Transverse colon (tissue), 1 donor: ENCODE results near the gene AP4E1.

Source experiments
- EP300 ChIP-seq: sonication (generic); formaldehyde crosslinking; IDR thresholded peaks from one replicate; pipeline ENCODE4 v1.6.1; 2017; ENCODE audit warnings: antibody characterized with exemption, low read depth
- POLR2A ChIP-seq: fragments of 450-650 bp; IDR thresholded peaks from one replicate; pipeline ENCODE4 v1.6.1; 2016; ENCODE audit warnings: antibody characterized with exemption, mild to moderate bottlenecking, moderate library complexity

DNA sequence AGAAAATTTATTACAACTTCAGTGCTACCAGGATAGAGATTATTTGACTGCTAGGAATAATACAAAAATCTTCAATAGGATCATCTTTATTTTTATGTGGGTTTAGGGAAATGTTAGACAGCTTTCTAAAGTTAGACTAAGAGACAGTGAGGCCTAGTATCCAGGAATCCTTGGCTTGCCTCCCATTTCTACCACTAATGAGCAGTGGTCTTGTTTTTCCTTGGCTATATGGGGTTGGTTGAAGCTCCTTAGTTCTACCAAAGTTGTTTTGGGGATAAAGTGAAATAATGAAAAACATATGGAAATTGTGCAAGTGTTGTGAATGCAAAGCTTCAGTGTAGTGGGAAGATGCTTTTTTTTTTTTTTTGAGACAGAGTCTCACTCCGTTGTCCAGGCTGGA lies 16.8 kb downstream of the AP4E1 start:
- TF ChIP-seq EP300 (no peak), POLR2A (no peak)
